NCI-H1105 treated with DMSO at 0.1 percent for 48 hours (cell line): ENCODE measurements around the gene EDN2.

Experiments
- DNase-seq: peaks from one replicate; lab custom pipeline; 2025; lab: John Stamatoyannopoulos, UW

EDN2 gene

DNA sequence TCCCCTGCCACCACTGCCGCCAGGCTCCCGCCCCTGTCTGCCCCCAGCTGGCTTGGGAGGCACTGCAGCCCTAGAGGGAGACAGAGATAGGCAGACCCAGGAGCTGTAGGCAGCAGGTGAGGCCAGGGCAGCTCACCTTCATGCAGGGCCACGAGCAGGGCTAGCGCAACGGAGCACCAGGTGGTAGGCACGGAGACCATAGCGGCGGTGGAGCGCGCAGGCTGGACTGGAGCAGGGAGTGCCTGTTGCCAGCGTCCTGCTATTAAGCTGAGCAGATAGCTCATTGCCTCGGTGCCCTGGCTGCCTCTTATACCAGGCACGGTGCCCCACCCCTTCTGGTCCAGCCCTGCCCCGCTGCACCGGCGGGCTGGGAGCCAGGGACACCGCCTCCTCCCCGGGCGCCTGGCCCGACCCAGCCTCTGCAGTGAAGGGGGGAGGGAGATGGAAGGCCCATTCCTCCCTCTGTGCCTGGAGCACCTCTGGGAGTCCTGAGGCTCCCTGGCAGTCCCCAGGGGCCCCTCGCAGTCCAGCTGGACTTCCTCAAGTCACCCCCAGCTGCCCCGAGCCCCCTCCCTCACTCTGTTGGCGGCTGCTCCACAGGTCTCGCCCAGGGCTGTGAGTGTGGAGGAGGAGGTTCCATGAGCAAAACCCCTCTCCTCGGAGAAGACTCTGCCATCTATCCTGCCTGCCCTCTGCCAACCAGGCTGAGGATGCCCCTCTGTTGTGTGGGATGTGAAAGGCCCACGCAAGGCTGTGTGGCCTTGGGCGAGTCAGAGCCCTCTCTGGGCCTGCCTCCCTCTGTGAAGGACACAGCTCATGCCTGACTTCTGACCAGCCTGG lies at the start of gene EDN2:
EDN2 (minus strand) TSS at position 282 of the 840 bp plus-strand sequence; CDS start at position 200, 82 bp downstream.
- DNase-seq, result peak; percentile 92

DNA sequence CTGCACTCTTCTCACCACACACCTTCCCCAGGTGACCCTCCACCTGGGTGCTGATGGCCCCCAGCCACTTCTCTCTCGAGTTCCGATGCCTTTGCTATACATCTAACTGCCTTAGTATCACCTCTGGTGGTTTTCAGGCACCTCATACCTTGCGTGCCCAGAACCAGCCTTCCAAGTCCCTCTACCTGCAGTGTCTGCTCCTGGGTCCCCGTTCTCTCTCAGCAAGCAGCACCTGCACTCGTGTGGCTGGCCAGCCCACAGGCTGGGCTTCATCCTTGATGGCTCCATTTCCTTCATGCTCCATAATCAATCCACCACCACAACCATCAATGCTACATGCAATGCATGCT lies 49.2 kb upstream of the EDN2 start:
- no peak for DNase-seq

DNA sequence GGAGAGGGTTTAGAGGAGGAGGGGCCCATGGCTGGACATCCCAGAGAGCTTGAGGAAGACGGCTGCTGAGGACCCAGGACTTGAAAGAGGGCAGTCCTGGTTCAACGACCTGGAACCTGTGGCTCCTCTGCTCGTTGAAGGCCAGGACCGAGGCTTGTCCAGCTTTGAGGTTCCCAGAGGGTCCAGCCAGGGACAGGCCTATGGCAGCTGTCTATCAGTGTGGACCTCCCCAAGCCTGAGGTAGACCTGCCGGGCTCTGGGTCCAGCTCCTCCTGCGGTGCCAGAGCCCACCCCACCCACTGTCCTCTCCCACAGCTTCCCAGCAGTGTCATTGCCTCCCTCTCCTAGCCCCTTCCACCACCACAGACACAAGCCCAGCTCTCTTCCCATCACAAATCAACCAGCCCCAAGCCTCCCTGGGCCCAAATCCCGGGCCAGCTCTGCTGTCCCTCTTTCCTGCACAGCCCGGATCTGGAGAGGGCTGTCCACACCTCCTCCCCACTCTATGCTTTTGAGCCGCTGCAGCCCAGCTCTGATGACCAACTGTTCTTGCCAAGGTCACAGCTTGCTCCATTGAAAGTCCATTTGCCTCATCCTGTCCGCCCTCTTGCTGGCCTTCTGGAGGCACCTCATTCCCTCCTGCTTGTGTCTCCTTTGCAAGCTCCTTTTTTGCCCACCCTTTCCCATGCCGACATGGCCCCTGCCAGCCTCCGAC lies 48.7 kb upstream of the EDN2 start:
- no peak for DNase-seq

DNA sequence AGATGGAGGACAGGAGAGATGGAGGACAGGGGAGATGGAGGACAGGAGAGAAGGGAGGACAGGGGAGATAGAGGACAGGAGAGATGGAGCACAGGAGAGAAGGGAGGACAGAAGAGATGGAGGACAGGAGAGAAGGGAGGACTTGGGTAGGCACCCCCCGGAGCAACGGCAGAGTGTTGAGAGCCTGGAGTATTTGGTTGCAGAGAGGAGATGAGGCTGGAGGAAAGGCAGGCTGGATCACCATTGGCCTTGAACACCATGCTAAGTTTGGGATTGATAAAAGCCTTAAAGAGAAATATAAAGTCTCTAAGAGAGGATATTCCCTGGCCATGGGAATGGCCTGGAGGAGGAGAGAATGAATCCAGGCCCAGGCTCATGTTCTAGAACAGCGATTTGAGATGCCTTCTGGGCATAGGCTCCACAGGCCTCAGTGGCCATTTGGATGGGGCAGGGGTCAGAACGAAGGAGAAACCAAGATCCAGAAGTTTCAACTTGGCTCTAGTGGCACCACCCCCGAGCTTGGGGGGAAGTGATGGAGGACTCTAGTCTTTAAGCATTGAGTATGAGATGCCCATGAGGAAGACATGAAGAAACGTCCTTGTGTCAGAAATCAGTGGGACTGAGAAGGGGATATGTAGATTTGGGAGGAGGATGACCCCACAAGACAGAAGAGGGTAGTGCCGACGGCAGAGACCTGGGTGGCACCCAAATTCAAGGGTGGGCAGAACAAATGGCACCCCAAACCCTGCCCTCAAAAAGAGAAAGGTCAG lies 47.9 kb upstream of the EDN2 start:
- no peak for DNase-seq

DNA sequence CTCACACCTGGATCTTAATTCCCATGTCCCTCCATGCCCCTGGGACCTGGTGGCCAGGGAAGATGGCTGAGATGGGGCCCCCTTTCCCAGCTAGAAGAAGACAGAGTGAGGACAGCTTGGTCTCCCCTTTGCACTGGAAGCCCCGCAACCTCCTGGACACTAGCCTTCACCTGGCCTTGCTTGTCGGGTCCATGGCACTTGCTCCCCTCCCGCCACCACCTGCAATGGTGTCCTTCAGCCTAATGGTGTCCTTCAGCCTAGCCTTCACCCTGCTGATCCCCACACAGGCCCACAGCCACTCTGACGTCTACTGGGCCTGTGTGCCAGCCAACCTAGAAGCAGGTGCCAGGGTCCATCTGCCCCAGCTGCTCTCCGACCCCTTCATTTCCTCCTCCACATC lies 45.9 kb upstream of the EDN2 start:
- DNase-seq, result no peak

DNA sequence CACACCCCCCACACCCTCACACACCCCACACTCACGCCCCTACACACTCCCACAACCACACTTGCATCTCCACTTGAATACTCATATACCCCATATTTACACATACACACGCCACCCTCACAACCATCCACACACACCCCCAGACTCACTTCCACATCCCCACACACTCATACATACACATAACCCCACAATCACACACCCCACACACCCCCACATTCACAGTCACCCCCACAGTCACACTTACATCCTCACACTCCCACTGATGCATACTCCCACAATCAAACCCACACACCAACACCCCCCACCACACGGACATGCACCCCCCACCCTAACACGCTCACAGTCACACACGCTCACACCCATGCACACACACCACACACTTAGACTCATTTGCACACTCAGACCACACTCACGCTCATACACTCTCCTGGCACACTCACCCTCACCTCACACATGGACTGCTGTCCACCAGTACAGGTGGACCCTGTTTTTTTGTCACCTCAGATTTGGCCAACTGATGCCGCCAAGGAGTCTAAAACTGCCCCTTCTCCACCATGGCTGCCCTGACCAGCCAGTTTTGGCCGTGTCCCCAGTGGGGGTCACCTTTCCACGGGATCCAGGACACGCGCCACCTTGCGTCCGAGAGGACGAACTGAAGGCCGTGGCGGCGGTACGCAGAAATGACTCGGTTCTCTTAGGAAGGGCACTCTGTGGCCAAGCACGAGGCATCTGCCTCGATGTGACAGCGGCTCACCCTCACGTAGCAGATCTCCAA lies 45.3 kb upstream of the EDN2 start:
- no peak for DNase-seq

DNA sequence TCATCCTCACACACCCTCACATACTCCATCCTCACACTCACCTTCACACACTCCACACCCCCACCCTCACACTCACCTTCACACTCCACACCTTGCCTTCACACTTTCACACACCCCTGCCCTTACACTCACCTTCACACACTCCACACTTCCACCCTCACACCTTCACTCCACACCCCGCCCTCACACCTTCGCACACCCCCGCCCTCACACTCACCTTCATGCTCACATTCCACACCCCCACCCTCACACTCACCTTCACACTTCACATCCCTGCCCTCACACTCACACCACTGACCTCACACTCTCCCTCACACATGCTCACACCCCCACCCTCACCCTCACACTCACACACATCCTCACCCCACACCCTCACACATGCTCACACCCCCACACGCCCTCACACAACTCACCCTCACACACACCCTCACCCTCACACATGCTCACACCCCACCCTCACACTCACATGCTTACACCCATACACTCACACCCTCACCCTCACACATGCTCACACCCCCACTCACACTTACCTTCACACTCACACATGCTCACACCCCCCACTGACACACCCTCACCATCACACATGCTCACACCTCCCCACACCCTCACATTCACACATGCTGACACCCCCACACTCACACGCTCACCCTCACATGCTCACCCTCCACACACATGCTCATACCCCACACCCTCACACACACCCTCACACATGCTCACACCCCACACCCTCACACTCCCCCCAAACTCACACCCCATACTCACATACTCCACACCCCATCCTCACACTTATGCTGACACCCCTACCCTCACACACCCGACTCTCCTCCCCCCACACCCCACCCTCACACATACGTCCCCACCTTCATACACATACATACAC lies 44.5 kb upstream of the EDN2 start:
- DNase-seq, result no peak

DNA sequence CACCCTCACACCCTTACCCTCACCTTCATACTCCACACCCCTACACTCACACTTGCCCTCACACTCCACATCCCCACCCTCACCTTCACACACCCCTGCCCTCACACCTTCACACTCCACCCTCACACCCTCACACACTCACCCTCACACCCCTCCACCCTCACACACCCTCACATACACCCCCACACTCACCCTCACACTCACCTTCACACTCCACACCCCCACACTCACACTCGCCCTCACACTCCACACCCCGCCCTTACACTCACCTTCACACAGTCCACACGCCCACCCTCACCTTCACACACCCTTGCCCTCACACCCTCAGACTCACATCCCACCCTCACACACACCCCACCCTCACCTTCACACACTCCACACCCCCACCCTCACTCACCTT lies 43.6 kb upstream of the EDN2 start:
- DNase-seq, result no peak

DNA sequence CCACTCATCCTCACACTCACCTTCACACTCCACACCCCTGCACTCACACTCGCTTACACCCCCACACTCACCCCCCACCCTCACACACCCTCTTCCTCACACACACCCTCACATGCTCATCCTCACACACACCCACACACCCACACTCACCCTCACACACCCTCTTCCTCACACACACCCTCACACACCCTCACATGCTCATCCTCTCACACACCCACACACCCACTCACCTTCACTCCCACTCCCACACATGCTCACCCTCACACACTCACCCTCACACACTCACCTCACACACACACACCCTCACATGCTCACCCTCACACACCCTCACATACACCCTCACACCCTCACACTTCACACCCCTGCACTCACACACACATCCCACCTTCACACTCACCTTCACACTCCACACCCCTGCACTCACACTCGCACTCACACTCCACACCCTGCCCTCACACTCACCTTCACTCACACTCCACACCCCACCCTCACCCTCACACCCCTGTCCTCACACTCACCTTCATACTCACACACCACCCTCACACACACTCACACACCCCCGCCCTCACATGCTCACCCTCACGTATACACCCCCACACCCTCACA lies 42.6 kb upstream of the EDN2 start:
- DNase-seq, result no peak

DNA sequence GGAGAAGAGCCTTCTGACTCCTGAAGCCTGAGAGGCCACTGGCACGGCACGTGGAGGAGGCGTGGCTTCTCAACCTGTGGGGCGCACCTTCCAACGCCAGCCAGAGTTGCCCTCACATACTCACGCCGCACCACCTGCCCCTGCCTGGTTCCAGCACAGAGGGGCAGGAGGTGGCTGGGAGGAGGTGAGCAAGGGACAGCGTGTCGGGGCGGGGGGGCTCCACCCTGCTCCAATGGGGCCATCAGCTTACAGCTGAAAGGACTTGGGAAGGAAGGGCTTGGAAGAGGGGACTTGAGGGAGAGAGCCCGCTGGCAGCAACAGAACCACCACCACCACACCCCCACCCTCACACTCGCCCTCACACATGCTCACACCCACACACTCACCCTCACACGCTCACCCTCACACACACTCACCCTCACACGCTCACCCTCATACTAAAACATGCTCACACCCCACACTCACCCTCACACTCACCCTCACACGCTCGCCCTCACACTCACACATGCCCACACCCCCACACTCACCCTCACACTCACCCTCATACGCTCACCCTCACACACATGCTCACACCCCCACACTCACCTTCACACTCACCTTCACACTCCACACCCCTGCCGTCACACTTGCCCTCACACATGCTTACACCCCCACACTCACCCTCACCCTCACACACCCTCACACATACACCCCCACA lies 41.6 kb upstream of the EDN2 start:
- DNase-seq, result peak; percentile 60

DNA sequence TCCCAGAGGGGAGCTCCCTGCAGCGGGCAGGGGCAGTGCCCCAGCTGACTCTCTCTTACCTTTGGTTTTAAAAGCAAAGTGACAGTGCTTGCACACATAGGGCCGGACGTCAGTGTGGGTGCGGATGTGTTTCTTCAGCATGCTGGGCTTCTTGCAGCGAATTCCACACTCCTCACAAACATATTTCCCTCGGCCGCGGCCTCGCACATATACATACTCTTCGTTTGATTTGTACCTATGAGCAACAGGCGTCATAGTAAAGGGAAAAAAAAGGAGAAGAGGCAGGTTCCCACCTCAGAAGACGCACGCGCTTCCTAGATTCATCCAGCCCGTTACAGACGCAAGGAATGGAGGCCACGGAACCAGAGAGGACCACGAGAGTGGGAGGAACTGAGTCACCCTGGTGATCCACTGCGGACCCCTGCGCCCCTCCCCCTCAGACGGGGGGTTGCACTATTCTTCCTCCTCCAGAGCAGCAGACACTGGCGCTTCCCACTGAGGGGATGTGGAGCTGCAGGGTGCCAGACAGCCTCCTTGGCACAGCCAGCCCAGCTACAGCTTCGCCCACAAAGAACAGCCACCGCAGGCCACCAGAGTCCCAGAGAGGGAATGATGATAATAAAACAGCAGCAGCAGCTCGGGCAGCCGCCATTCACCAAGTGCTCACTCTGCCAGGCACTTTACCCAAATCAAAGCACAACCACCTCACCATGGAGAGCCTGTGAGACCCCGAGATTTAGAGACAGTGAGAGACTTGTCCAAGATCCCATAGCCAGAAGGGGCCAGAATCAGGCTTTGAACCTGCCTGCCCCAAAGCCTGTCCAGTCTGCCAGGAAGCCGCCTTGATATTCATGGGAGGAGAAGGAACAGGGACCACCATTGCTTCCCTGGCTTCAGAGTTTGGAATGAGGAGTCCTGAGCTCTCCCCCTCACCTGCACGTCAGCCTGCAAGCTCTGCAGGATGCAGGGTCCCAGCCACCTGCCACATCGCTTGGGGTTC lies 40.5 kb upstream of the EDN2 start:
- DNase-seq, result no peak

DNA sequence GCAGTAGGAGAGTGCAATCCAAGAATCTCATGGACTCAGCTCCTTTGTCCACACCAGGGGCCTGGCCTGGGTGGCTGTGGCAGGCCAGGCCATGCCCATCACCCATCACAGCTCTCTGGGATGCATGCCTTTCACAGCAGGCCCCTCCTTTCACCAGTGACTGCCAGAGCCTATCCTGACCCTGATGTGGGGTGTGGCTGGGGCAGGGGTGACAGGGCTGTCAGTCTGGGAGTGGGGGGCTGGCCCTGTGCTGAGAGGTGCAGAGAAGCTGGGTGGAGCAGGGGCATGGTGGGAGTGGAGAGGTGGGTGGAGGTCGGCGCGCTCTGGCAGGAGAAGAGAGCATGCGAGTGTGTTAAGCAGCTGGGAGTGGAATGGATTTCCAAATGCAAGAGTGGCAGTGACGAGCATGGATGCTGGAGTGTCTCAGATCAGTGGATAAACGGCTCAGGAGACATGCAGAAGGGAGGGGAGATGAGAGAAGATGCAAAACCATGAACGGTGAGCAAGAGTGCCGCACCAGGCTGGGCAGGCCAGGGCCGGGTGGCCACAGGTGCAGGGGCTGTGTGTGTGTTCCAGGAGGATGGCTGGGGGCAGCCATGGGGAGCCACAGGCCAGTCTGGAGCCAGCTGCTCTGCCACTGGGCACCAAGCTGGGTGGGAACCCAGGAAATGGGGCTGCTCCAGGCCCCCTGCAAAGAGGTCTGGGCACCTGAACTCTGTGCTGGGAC lies 39.6 kb upstream of the EDN2 start:
- no peak for DNase-seq

DNA sequence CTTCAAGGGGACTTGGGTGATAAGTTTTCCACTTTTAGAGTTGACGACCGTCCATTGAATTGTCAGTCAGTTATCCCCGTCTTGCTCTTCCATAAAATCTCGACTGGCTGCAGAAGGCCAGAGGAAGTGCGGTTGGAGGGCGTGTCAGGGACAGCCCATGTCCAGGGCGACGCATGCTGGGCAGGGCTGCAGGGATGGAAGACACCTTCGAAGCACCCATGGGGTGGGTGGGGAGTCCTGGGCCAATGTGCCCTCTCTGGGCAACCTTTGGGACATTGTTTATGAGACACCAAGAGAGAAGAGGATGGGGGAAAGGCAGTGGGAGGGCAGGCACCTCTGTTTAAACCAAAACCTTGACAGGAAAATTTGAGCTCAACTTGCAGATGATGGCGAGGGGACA lies 38.6 kb upstream of the EDN2 start:
- DNase-seq, result no peak

DNA sequence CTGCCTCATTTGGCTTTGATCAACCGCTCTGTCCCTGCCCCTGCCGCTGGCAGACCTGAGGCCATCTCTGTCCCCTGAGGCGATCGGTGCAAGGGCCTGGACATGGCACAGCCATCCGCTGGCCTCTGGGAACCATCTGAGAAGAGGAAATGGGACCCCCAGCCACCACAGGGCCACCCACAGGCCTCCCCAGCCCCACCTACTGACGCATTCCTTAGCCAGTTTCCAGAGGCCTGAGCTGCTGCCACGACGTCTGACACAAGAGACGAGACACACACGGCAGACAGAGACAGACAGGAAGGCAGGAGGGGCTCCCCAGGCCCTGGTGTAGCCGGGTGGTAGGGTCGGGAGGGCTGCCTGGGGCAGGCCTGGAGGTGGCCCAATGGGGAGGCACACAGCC lies 37.3 kb upstream of the EDN2 start:
- no peak for DNase-seq

DNA sequence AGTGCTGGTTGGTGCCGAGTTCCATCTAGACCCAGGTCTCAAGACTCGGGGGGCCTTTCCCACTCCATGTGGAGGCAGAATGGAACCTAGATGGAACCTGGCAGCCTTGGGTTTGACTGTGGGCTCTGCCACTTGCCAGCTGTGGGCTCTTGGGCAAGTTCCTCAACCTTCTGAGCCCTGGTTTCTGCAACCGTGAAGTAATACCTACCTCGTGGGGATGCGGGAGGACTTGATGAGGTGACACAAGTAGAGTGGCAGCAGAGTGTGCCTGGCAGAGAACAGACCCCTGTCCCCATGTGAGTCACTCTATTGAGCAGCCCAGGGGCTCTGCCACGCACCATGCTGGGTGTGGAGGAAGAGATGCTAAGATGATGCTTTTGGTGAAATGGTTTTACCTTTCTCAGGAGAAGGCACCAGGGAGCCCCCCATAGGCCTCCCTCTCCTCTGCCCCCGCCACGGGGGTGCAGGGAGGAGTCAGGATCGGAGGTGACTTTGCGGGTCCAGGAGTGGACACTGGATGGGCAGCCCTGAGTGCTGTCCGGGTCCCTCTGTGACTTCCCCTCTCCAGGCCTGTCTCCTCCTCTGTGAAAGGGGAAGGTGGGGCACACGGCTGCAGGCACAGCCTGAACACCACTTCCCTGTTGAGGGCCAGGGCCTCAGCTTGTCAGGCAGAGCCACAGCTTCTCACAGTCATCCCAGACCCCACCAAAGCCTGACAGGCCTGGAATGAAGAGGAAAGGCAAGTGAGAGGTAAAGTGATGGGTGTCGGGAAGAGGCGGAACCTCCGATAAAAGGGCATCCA lies 36.7 kb upstream of the EDN2 start:
- DNase-seq, result no peak

DNA sequence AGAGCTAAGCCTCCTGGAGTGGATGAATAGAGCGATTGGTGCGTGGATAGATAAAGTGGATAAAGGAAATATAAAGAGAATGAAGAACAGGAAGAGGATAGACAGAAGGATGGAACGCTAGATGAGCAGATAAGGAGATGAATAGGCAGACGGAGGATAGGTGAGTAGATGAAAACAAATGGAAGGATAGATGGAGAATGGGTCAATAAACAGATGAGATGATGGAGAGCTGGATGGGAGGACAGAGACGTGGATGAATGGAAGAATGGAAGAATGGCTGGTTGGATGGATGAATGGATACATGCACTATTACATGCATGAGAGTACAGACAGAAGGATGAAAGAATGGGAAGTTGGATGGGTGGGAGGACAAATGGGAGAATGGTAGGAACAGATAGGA lies 35.2 kb upstream of the EDN2 start:
- no peak for DNase-seq

DNA sequence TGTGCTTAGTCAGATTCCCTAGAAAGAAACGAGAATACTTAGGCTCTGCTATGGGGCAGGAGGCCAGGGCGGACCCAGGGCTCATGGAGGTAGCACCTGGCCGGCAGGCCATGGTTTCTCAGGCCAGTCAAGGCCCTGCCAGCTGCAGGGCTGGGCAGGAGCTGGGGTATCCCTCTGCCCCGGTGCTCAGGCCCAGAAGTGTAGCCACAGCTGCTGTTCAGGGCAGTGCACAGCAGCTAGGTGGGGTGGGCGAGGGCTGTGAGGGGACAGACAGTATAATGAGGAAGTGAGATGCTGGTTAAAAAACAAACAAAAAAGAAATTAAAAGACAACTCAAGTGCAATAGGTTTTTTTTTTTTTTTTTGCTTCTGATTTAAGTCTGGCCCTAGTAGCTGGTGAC lies 34.0 kb upstream of the EDN2 start:
- no peak for DNase-seq
